ENCODE measurements around the gene MAP6. TPM values are rescaled to one million over a fixed set of nuclear protein-coding genes. Genes with fewer than 3 reads are reported as not detected.

MAP6 gene
- total and polyA plus RNA-seq, 10 of the 15 experiments (the other 5 are each of a cell fraction or from before 2014, with no cell fraction given), result 0.06 to 0.19 (median 0.11) TPM; not detected in 5

DNA sequence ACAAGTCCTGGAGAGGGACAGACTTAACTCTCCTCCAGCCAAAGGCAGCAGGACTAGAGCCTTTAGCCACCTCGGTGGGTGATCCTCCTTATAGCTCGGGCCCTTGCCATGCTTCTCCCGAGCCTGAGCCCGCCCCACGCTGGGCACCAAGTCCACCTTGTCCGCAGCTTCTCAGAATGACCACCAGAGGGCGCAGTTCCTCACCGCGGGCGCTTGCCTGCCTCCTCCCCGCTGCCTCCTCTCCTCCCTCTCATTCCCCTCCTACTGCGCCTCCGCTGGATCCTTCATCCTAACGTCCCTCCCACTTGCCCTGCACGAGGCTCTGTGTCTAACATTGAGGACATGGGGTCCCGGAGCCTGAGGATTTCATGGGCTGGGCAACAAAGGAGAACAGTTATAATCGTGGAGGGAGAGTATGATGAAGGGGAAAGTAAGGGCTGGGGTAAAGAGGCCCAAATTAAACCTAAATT is 37.5 kb upstream of the MAP6 start:
- CTCF ChIA-PET, result interaction anchor here (0.5 to 2.5 kb wide), 43 partner anchors 9 to 784 kb away, joined by 3 to 21 read pairs (median 4); partner anchors contain the start of gene DGAT2
- peak; percentile 27 for FAIRE-seq
- TF ChIP-seq, protein P1, sequence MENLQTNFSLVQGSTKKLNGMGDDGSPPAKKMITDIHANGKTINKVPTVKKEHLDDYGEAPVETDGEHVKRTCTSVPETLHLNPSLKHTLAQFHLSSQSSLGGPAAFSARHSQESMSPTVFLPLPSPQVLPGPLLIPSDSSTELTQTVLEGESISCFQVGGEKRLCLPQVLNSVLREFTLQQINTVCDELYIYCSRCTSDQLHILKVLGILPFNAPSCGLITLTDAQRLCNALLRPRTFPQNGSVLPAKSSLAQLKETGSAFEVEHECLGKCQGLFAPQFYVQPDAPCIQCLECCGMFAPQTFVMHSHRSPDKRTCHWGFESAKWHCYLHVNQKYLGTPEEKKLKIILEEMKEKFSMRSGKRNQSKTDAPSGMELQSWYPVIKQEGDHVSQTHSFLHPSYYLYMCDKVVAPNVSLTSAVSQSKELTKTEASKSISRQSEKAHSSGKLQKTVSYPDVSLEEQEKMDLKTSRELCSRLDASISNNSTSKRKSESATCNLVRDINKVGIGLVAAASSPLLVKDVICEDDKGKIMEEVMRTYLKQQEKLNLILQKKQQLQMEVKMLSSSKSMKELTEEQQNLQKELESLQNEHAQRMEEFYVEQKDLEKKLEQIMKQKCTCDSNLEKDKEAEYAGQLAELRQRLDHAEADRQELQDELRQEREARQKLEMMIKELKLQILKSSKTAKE (IDR thresholded peaks at IDR 0.05; ENCODE audit: low read depth, poor library complexity, severe bottlenecking), result no peak
- TF ChIP-seq RB1 (IDR thresholded peaks at IDR 0.05; ENCODE audit: borderline replicate concordance), result no peak
- peak; percentile 51; the same call in 1 of the 2 replicates for TF ChIP-seq SMARCA5 (IDR thresholded peaks at IDR 0.05)
- TF ChIP-seq, protein P2, sequence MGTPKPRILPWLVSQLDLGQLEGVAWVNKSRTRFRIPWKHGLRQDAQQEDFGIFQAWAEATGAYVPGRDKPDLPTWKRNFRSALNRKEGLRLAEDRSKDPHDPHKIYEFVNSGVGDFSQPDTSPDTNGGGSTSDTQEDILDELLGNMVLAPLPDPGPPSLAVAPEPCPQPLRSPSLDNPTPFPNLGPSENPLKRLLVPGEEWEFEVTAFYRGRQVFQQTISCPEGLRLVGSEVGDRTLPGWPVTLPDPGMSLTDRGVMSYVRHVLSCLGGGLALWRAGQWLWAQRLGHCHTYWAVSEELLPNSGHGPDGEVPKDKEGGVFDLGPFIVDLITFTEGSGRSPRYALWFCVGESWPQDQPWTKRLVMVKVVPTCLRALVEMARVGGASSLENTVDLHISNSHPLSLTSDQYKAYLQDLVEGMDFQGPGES (IDR thresholded peaks at IDR 0.05), result no peak
- no peak for TF ChIP-seq RBBP5 (conservative IDR thresholded peaks at IDR 0.05)
- no peak for TF ChIP-seq ZZZ3 (IDR thresholded peaks at IDR 0.05; ENCODE audit: control insufficient read depth, insufficient read length, low read depth)
- 0 out of 2 replicates have a peak, but pooled peaks have one; percentile 43 for TF ChIP-seq HDGF (IDR thresholded peaks at IDR 0.05)
- TF ChIP-seq CHD2 (IDR thresholded peaks at IDR 0.05; ENCODE audit: borderline replicate concordance, low read depth, low read length), result no peak
- TF ChIP-seq, protein P3, sequence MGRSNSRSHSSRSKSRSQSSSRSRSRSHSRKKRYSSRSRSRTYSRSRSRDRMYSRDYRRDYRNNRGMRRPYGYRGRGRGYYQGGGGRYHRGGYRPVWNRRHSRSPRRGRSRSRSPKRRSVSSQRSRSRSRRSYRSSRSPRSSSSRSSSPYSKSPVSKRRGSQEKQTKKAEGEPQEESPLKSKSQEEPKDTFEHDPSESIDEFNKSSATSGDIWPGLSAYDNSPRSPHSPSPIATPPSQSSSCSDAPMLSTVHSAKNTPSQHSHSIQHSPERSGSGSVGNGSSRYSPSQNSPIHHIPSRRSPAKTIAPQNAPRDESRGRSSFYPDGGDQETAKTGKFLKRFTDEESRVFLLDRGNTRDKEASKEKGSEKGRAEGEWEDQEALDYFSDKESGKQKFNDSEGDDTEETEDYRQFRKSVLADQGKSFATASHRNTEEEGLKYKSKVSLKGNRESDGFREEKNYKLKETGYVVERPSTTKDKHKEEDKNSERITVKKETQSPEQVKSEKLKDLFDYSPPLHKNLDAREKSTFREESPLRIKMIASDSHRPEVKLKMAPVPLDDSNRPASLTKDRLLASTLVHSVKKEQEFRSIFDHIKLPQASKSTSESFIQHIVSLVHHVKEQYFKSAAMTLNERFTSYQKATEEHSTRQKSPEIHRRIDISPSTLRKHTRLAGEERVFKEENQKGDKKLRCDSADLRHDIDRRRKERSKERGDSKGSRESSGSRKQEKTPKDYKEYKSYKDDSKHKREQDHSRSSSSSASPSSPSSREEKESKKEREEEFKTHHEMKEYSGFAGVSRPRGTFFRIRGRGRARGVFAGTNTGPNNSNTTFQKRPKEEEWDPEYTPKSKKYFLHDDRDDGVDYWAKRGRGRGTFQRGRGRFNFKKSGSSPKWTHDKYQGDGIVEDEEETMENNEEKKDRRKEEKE (IDR thresholded peaks at IDR 0.05), result no peak
- no peak for TF ChIP-seq CREB1 (IDR thresholded peaks at IDR 0.05; ENCODE audit: low read depth)
- 0 out of 2 replicates have a peak, but pooled peaks have one; percentile 48 for TF ChIP-seq YY1 (IDR thresholded peaks at IDR 0.05; ENCODE audit: low read depth, low read length)
- TF ChIP-seq, protein P4, sequence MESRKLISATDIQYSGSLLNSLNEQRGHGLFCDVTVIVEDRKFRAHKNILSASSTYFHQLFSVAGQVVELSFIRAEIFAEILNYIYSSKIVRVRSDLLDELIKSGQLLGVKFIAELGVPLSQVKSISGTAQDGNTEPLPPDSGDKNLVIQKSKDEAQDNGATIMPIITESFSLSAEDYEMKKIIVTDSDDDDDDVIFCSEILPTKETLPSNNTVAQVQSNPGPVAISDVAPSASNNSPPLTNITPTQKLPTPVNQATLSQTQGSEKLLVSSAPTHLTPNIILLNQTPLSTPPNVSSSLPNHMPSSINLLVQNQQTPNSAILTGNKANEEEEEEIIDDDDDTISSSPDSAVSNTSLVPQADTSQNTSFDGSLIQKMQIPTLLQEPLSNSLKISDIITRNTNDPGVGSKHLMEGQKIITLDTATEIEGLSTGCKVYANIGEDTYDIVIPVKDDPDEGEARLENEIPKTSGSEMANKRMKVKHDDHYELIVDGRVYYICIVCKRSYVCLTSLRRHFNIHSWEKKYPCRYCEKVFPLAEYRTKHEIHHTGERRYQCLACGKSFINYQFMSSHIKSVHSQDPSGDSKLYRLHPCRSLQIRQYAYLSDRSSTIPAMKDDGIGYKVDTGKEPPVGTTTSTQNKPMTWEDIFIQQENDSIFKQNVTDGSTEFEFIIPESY (IDR thresholded peaks at IDR 0.05), result no peak

More for the DNA sequence above, 37.5 kb upstream of the MAP6 start:
- in situ Hi-C loops (cut with MboI), result no loop called here
- Histone ChIP-seq H3K36me3 (ENCODE audit: control insufficient read depth in 2 of 2, insufficient read depth in 2 of 2, low read length in 1 of 2) (no peaks in the 10 kb centered on the region), H3K79me2 (ENCODE audit: control insufficient read depth, insufficient read depth, low read length) (no peaks in the 10 kb centered on the region), H3K27me3 (replicated peaks in 1 of 2; ENCODE audit: control insufficient read depth in 2 of 2, insufficient read depth in 2 of 2, low read length in 1 of 2) (no peaks in the 10 kb centered on the region), H3K4me3 (no peak overlapping the region), H3K4me2 (ENCODE audit: control insufficient read depth, insufficient read depth) (peak overlapping the region; percentile 41), H3K4me1 (ENCODE audit: control insufficient read depth, insufficient read depth, low read length) (no peaks in the 10 kb centered on the region), H3K9ac (ENCODE audit: control insufficient read depth, insufficient read depth, low read length) (no peak overlapping the region), H3K27ac (ENCODE audit: control insufficient read depth, insufficient read depth) (no peak overlapping the region), H3K9me3 (replicated peaks; ENCODE audit: control insufficient read depth, insufficient read depth, low read length) (no peaks in the 10 kb centered on the region), H2AFZ (ENCODE audit: control insufficient read depth, low read depth, low read length) (peak overlapping the region; percentile 64), H4K20me1 (ENCODE audit: control insufficient read depth, insufficient read depth) (no peaks in the 10 kb centered on the region)
- intact Hi-C loops (cut with micrococcal nuclease; ENCODE audit: unreplicated experiment), result loop anchor here (5.0 to 10.0 kb wide), 2 partner anchors 159 to 261 kb away; no protein-coding TSS in a partner anchor
- DNase-seq (ENCODE audit: low read depth, low spot score) (no peak), ATAC-seq (peak; percentile 99)
- ChIA-PET SMC1A (ENCODE audit: uncharacterized antibody, unreplicated experiment) (interaction anchor here (0.8 to 2.0 kb wide), 7 partner anchors 9 to 446 kb away, joined by 3 to 6 read pairs (median 3); partner anchors contain the start of gene SERPINH1), POLR2A (no interaction called here), RAD21 (ENCODE audit: unreplicated experiment) (interaction anchor here (0.7 to 1.4 kb wide), 7 partner anchors 15 to 611 kb away, joined by 3 to 6 read pairs (median 3); no protein-coding TSS in a partner anchor)
- 6% methylated on average over 16 of the region's 17 CpGs for WGBS (ENCODE audit: insufficient coverage, insufficient replicate concordance, low lambda C conversion rate, missing lambda C conversion rate)
- BruUV-seq (replicated peaks), result no TSS peak

Measured in GM12878 (cell line).